GM18517 (cell line): ENCODE measurements around the gene DACT2.
"Not testable (repeated sequence)": the region's sequence is repeated elsewhere in the genome, so short reads cannot be mapped to it uniquely, and the experiment has no call there.

ENCODE experiments used
- ATAC-seq: cut with Tn5 transposase; IDR thresholded peaks from one replicate; pipeline ENCODE4 v1.9.1; 2021; ENCODE audit warnings: mild to moderate bottlenecking, moderate library complexity; ENCODE audit not compliant: unreplicated experiment

Gene DACT2

DNA sequence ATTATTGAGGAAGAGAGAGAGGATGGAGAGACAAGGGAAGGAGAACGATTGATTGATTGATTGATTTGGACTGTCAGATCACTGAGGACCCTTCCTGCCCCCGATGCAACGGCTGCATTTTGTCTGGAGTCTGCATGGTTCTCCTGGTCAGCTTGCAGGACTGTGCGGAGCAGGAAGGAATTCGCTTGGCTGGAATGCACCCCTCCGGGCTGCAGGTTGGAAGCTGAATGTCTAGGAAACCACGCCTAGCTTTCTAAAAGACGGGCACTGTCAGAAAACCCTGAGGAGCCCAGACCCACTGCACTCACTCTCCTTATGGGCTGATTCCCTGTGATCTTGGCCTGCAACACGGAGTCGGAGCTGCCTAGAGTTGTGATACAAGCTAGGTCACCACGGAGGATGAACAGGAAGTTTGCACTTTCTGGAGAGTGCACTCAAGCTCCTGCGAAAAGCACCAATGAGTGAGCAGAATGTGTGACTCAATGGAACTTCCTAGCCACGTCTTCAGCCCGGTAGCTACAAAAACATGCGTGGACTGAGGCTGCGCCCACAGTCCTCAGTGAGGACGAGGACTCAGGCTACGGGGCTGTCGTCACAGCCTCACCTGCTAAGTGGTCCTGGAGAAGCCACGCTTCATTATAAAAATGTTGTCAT is 14.4 kb downstream of the DACT2 start:
- ATAC-seq, result no peak

DNA sequence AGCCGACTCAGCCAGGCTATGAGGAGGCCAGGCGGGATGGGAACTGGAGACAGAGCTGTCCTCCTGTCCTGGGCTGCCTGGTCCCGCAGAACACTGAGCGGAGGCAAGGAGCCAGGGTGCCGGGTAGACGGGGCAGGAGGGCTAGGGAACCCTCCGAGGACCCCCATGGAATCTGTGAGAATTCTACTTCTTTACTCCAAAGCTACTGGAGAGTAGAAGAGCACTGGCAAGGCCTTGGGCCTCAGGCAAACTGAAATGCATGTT is 14.9 kb downstream of the DACT2 start:
- ATAC-seq, result no peak

DNA sequence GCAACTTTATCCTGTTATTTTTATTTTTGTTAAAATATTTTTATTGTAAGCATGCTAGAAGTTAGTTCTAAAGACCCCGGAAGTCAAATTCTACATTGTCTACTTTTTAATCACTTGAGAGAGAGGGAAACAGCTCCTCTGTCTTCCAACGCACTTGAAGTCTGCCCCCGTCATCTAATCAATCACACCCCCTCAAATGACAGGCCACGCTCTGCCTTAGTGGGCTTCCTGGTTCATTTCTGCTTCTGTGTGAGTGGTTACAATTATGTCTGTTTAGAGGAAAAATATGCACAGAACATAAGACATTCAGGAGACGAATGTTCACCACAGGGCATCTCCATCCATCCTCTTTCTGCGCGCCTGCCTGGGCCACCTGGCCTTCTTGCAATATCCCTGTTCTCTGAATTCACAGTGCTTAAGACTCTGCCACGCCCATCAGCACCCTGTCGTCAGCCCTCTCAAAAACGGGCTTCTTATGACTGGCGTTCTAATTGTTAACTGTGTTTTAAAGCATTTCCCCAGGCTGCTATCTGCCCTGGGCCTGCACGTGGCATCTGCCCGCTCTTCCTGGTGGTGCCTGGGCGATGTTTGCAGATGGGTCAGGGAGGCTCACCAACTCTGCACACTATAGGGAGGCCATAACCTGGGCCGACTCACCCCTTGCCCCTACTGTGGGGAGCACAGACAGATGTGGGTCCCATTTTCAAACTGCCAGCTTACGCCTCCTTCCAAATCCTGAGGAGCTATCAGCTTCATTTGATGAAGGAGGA is 15.4 kb downstream of the DACT2 start:
- no peak for ATAC-seq

DNA sequence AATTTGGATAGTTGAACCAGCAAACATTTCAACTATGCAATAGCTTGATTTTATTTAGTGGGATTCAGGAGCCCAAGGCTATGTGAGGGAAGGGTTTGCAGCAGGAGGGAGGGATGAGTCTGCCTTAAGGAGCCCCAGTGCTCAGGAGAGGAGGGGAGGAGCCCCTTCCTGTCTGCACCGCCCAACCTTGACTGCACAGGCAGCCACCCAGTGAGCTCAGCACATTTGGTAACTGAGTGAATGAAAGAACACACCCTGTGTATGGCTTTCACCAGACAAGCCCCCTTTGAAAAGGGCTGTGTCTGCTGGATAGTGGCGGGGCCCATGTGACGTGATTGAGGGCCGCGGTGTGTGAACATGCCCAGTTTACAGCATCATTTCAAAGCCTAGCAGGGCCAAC is 17.0 kb downstream of the DACT2 start:
- no peak for ATAC-seq

DNA sequence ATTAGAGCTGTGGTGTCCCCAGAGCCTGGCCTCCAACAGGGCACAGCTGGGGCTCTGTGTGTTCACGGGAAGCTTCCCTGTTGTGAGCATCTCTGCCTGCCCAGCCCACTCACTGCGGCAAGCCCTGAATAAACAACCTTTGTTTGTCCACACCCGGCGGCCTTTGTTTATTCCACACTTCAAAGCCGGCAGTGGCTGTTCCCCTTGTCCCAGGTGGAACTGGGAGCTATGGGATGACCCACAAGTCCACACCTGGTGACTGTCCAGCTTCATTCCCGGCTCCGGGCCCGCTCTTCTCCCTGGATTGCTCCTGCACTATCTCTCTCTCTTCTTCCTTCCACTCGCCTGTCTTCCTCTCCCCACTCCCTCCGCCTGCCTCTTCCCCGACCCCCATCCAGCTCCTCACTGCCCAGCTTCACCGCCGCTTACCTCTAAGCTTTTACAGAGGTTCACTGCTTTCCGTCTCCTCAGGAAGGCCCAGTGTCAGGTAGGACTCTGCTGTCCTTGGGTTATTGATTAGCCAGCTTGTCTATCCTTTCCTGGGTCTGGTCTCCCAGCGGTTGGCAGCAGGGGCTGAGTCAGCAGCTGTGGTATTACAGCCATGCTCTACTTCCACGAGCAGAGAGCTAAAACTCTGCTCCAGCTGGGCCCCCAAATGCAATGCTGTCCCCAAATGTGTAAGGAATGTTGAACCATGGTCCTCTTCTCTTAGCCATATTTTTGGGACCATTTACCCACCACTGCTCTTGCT is 17.8 kb downstream of the DACT2 start:
- ATAC-seq, result no peak

DNA sequence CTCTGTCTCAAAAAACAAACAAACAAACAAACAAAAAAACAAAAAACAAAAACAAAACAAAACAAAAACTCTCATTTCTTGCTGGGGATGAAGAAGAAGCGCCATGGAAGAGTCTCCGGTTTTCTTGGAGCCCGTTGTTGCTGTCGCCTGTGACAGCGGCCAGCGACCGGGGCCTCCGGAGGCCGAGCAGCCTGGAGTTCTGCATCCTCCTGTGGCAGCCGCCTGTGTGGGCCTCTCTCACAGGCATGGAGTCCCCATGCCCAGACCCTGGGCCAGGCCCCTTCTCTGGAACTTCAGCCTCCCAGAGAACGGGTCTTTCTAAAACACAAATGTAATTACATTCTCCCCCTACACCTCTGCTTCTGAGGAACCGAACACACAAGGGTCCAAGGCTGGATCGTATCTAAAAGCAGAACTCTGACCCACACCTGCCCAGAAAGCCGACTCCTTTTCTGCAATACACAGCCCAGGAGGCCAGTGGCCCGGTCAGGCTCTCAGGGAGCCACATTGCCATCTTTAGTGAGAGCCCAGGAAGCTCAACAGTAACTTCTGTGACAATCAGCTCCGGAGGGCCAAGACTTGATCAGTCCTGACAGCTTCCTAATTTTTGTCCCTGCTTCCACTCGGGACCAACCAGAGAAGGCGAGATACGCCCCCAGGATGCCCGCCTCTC is 18.5 kb downstream of the DACT2 start:
- ATAC-seq, result no peak

DNA sequence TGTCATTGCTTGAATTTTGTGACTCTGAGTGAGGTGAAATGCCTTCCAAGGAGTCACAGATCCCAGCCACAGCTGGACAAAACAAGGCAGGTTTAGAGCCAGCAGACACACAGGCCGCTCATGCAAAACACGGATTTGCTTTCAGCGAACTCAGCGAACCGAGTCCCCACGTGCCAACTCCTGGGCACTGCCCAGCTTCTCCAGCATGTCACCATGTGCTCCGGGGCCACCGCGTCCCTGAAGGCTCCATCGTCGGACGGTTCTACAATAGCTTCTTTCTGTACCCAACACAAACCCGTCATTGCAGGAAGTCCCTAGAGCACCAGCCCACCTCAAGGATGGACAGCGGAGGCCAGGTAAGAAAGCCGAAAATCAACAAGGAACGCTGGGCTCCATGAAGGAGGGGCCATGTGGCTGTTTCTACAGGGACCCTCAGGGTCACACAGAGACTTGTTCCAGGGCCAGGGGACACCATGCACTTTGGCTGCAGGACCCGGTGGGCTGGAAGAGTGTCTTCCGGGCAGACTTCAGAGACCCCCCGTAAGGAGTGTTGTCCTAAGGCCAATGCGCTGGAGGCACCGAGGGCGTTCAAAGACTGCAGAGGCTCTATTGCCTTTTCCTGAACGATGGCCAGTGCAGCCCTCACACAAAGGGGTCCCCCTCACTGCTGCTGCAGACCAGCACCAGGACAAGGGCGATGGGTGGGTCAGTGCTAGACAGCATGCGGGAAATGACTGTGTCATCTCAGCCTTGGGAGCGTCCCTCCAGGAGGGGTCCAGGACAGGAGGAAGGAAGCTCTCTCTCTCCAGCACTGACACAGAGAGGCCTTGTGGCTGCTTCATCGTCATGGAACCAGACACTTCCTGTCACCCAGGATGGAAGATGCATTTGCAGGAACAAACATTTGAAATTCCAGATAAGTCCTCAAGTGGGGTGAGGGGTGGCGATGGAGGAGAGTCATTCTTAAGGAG is 19.8 kb downstream of the DACT2 start:
- no peak for ATAC-seq

DNA sequence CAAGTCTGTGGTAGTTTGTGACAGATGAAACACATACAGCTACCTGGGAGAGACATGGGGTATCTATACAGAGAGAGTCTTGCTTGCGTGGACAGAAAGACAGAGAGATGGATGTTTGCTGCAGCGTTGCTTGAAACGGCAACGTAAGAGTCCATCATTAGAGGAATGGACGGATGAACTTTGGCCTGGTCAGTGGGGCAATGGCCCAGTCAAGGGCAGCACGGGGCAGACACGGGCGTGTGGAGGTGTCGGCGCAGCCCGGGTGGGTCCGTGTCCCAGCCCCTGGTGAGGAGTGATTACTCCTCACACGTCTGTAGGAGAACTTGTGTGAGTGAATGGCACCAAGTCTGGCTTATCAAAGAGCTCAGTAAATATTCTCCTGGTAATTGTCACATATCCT is 21.9 kb downstream of the DACT2 start:
- no peak for ATAC-seq

DNA sequence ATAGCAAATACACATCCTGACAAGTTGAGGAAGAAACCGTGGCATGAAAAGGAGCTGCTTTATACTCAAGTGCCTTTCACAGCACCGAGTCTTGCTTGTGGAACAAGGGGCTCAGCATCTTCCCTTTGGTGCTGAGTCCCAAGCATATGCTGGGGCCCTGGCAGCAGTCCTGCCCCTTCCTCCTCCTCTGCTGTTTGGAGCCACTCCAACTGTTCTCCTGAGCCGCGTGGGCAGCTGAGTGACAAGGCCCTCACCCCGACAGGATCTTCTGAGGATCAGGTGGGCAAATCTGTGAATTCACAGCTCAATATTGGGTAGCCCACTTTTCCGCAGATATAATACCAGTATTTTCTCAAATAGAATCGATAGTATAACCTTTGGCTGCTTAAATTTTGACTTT is 24.7 kb downstream of the DACT2 start:
- no peak for ATAC-seq

DNA sequence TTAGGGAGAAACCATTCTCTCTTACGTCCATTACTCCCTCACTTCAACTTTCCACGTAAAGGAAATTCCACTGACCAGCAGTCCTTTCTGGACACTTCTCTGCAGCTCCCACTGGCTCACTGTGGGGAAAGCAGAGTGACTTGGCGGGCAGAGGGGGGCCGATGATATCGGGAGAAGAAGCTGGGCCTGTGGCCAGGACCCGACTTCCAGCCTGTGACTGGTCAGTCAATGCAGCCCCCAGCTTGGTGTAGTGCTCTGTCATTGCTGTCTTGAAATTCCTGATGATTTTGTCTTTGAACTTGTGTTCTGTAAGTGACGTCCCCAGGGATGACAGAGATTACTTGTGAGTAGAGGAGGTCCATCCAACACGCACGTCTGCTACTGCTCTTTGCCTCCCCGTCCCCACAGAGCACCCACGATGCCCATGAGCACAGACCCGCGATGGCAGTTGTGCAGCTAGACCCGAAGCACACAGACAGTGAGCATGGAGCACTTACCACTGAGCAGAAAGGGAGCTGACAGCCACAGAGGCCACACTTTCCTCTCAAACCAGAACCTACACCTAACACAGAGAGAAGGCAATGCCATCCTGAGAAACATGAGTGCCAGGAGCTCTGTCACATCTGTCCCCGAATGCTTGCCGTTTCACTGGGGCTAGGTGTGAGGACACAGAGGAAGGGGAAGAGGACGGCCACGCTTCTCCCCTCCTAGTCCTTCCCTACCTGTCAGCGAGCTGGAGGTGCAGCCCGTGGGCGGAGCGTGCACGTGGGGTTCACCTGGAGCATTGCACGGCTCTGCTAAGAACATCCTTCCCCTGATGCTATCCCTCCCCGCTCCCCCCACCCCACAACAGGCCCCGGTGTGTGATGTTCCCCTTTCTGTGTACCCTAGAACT is 25.7 kb downstream of the DACT2 start:
- ATAC-seq, result no peak

DNA sequence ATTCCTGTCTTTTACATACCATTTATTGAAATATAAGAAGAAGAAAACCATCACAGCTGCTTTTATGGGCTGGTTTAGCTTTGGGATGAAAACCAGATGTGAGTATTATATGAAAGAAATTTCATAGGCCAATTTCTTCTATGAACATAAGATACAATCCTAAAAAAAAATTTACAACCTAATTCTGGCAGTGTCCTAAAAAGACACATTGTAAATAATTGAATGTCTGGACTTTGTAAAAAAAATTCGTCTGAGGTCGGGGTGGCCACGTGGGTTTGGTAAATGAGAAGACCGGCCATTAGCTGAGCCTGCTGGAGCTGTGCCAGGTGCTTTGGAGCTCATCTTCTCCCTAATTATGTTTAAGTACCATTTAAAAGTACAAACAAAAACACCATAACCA is 26.8 kb downstream of the DACT2 start:
- ATAC-seq, result no peak

DNA sequence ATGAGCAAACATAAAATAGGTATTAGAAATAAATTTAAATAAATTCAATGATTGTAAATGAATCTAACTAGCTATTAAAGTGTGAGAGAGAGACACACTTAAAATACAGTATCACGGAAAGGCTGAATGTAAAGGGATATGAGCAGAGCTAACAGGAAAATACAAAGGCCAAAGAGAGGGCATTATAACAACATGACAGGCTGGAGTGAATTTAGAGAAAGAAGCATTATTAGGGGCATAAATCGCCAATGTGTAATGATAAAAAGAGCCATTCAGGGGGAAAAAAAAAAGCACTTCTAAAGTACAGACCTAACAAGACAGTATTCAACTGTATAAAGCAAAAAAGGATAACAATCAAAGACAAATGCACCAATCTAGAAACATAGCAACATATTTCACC is 28.1 kb downstream of the DACT2 start:
- no peak for ATAC-seq

DNA sequence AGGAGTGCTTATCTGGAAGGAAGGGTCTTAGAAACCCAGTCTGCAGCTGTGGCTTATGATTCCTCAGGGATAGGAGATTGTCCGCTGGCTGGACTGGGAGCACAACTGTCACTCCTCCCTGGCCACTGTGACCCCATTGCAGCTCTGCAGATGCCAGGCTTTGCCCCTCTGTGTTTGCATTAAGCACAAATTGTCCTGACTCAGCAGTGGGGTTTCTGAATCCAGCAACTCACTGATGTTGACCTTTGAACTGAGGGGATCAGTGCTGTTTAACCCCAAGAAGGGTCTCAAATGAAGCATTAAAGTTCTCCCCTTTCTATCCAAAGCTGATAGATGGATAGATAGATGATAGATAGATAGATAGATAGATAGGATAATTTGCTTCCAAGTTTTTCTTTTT is 29.5 kb downstream of the DACT2 start:
- ATAC-seq, result no peak

DNA sequence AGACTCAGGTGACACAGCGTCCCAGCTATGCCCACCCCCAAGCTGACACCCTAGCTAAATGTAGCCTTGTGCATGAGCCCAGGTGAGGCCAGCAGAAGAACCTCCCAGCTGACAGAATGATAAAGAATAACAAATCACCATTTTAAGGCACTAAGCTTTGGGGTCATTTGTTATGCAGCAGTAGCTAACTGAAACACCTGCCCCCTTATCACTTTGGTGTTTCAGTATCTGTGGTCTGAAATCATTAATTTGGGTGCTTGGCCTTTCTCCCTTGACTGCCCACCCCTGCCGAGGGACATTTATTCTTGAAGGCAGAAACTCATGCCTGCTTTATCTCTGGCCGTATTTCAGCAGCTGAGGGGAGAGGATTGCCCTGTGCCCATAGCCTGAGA is 30.0 kb downstream of the DACT2 start:
- no peak for ATAC-seq

DNA sequence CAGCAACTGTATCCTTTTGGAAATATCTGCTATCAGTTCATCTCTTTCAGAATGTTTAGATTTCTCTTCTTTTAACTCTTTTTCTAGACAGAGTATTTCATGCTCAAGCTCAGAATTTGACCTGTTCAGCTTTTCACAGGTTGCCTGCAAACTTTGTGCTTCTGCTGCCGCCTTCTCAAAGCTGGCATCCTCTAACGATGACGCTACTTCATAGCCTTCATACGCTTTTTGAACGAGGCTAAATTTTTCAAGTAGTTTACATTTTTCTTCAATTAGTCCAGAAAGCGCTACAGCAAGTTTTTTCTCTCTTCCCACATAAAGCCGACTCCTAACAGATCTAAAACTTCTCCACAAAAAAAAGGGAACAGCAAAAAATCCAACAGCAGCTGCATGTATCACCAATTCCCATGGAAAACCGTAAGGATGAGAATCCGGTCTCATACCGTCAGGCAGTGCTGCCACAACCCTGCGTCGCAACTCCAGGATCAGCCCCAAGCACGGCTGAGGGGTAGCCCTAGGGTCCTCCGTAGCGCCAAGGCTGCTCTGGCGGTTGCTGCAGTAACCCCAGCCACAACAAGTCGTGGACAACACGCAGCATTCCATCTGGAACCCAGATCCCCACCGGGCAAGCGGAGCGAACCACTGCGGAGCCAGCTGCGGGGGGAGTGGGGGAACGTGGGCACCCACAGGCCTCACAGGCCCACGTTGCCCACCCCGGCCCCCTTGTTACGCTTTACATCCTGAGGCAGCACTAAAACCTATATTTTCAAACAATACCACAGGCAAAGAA is 30.6 kb downstream of the DACT2 start:
- ATAC-seq, result no peak

DNA sequence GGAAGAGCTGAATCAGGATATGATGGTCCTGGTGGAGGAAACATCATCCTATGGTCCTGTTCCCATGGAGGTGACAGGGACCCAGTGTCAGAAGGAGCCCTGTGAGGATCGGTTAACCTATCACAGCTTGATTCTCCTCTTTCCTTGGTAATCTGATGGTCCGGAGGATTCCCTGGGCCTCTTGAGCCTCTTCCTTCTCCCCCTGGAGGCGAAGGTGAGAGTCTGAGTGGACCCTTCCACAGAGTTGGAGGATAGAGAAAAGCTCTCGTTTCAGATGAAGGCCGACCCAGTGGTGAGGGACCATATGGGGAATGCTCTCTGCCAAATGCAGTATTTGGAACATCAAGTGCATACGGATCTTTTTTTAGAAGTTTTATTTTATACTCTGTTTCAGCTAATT is 32.1 kb downstream of the DACT2 start:
- not testable (repeated sequence) for ATAC-seq

DNA sequence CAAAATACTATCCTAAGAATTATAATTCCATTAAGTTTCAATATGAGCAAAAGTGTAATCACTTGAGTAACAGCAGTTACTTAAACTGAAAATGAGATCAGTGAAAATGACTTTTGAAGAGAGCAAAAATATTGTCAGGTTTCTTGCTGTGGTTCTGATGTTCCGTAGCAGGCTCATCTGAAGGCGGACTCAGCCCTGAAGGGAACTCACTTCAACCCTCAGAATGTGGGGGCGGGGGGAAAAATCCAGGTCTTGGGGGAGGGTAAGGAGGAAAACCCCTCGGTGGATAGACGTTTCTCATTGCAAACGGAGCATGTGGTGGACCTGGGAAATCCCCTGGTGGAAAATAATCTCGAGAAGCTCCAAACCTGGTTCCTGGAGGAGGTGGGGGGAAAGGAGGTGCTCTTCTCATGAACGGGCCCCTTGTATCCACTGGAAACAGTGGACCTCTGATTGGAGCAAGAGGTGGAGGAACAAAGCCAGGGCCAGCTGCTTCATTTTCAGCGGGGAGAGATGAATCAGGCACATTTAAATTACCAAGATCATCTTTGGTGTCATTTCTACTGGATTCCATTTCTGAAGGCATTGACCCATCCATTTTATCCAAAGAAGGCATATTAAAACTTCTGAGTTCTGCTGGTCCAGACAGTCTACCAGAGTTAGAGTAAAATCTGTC is 32.7 kb downstream of the DACT2 start:
- ATAC-seq, result not testable (repeated sequence)

DNA sequence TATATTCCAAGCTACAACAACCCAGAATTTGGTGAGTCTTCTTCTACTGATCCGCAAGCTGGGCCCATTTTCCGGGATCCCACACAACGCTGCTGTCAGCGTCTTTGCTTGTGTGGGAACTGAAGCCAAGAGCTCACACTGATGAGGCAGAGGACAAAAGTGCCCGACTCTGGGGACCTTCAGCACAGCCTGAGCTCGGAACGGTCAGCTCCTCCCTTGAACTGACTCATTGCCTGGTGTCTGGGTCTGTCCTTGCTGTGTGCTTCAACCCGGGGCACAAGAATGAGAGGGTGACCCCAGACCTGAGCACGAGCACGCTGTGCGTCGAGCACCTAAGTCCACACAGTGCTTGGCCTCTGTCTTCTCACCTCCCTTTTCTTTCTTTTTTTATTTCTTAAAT is 33.5 kb downstream of the DACT2 start:
- no peak for ATAC-seq
